Measurements from ENCODE around the gene LOXL4. TPM values are rescaled to one million over a fixed set of nuclear protein-coding genes. Genes with fewer than 3 reads are reported as not detected.

LOXL4 gene
- total RNA-seq, 4 donors from 2014 or later: 0.85 to 1.7 (median 1.6) TPM; not detected in 1

DNA sequence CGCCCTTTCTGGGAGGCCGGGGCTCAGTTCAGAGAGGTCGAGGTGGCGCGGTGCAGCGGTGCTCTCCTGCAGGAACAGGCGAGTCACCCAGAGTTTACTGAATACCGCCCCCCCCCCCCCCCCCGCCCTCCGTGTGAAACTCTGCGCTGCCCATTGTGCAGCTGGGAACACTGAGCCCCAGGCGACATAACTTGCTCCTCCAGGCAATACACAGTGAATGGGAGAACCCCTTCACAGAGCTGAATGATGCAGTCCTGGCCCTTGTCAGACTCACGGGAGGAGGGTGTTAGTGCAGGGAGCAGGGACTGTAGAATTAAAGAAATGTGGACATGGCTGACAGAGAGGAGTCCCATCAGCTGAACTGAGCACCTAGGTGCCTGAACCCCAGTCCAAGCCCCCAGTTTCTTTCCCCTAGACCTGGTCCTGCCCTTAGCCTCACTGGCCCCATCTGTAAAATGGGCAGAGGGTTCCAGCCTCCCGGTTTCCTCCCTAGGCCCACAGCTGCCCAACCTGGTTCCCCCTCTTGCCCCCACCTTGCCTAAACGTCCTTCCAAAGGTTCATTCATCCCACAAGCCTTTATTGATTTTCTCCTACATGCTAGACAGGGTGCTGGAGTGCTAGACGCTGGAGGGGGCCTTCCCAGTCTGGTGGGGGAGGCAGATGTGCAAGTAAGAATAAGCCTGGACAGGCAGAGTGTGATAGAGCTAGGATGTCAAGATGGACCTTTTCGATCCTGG lies 869 bp upstream of the LOXL4 start:
- Histone ChIP-seq H3K4me3 (peak overlapping the region; percentile 27 to 54 (median 46)), H3K36me3 (no peaks in the 10 kb centered on the region), H3K27me3 (no peaks in the 10 kb centered on the region), H3K27ac (peak overlapping the region in 3 of 4 donors; percentile 55 to 70 (median 63)), H3K4me1 (peaks cover 0 to 13% (median 0%) of the 10 kb centered on the region in 4 donors), H3K9me3 (no peaks in the 10 kb centered on the region)
- no peak for TF ChIP-seq POLR2A (IDR thresholded peaks at IDR 0.05)
- TF ChIP-seq, protein P1, sequence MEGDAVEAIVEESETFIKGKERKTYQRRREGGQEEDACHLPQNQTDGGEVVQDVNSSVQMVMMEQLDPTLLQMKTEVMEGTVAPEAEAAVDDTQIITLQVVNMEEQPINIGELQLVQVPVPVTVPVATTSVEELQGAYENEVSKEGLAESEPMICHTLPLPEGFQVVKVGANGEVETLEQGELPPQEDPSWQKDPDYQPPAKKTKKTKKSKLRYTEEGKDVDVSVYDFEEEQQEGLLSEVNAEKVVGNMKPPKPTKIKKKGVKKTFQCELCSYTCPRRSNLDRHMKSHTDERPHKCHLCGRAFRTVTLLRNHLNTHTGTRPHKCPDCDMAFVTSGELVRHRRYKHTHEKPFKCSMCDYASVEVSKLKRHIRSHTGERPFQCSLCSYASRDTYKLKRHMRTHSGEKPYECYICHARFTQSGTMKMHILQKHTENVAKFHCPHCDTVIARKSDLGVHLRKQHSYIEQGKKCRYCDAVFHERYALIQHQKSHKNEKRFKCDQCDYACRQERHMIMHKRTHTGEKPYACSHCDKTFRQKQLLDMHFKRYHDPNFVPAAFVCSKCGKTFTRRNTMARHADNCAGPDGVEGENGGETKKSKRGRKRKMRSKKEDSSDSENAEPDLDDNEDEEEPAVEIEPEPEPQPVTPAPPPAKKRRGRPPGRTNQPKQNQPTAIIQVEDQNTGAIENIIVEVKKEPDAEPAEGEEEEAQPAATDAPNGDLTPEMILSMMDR (IDR thresholded peaks at IDR 0.05): no peak
- no peak for DNase-seq

DNA sequence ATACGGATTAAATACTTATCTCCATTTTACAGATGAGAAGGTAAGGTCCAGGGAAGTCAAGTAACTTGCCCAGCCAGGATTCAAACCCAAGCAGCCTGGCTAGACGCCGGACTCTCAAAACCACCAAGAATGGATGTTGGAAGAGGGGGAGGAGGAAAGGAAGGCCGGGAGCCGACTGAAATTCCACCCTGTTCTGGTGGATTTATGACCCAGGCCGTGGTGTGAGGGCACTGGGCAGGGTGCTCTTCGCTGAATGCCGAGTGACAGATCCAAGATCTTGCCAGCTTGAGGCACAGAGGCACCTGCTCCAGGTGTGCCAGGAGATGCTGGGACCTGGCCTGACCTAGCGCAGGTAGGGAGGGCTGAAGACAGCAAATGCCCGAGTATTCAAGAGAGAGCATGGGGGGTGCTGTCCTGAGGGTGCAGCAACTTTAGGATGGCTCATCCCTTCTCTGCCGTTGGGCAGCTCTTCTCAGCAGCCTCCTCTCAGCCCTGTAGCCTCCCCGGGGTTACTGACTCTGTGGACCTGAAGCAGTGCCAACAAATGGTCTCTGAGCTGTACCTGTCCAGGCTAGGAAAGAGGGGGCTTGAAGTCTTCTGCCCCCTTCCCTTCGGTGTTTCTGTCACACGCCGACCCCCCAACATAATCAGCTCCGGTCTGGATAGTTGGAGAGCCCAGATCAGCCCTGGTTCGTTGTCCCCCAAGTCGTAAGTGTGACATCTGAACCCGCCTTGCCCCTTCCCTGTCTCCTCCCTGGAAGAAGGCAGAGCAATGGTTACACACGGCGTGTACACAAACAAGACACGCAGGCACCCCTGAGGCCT lies 713 bp downstream of the LOXL4 start:
- Histone ChIP-seq H3K27ac (peak overlapping the region; percentile 36 to 78 (median 66)), H3K36me3 (no peaks in the 10 kb centered on the region), H3K4me3 (peak overlapping the region; percentile 25 to 54 (median 46)), H3K4me1 (peaks cover 0 to 13% (median 0%) of the 10 kb centered on the region in 4 donors), H3K9me3 (no peaks in the 10 kb centered on the region), H3K27me3 (no peaks in the 10 kb centered on the region)
- DNase-seq: no peak
- TF ChIP-seq, protein P1 (IDR thresholded peaks at IDR 0.05): no peak
- no peak for TF ChIP-seq POLR2A (IDR thresholded peaks at IDR 0.05)

DNA sequence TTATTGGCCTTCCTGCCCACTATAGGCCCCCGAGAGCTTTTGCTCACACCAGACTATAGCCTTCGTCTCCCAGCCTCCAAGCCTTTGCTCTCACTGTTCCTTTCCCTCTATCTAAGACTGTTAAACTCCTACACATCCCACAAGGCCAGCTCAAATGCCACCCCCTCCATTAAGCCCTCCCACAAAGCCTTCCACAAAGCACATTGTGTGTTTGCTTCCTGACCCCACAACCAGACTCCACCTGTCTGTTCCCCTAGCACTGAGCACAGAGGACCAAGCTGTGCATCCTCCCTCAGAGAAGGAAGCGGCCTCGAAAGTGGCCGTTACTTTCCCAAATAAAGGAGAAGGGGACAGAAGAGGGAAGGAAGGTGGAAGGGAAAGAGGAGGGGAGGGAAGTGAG lies 1.3 kb downstream of the LOXL4 start:
- no peaks in the 10 kb centered on the region for H3K36me3 ChIP-seq
- peak overlapping the region in 1 of 4 donors; percentile 78 for H3K27ac ChIP-seq
- no peak overlapping the region for H3K4me3 ChIP-seq
- TF ChIP-seq, protein P1 (IDR thresholded peaks at IDR 0.05): no peak
- no peak for TF ChIP-seq POLR2A (IDR thresholded peaks at IDR 0.05)
- DNase-seq: no peak
- no peaks in the 10 kb centered on the region for H3K27me3 ChIP-seq
- peaks cover 0 to 13% (median 0%) of the 10 kb centered on the region in 4 donors for H3K4me1 ChIP-seq
- no peaks in the 10 kb centered on the region for H3K9me3 ChIP-seq

DNA sequence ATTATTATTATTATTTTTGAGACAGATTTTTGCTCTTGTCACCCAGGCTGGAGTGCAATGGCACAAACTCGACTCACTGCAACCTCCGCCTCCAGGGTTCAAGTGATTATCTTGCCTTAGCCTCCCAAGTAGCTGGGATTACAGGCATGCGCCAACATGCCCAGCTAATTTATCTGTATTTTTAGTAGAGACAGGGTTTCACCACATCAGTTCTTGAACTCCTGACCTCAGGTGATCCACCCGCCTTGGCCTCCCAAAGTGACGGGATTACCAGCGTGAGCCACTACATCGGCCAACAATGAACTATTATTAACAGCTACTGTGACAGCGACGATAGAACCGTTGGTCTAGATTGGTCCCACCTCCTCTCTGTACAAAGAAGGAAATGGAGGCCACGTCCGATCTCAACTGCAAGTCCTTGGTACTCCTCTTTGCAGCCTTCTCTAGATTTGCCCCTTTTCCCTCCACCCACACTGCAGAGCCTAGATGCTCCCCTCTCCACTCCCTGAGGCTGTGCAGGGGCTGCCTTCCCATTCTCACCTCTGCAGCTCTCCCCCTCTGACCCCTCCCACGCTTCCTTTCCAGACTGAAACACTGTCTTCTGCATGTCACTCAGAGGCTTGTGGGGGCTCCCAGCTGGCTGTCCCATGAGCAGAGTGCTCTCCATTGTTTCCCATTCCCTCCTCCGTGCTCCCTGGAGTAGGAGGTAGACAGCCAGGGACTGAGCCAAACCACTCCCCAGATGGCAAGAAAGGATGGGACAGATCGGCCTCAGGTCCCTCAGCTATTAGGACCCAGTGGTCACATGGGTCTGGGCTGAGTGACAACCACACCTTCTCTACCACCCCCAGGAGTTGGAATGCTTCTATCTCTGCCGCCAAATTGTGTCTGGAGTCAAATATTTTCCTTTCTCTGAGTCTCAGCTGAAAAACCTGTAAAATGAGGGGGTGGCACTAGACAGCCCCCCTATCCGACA lies 2.3 kb downstream of the LOXL4 start:
- no peak overlapping the region for H3K27ac ChIP-seq
- no peak for TF ChIP-seq POLR2A (IDR thresholded peaks at IDR 0.05)
- TF ChIP-seq, protein P1 (IDR thresholded peaks at IDR 0.05): no peak
- no peaks in the 10 kb centered on the region for H3K9me3 ChIP-seq
- H3K27me3 ChIP-seq: no peaks in the 10 kb centered on the region
- DNase-seq: no peak
- peaks cover 0 to 13% (median 0%) of the 10 kb centered on the region in 4 donors for H3K4me1 ChIP-seq
- H3K36me3 ChIP-seq: no peaks in the 10 kb centered on the region
- H3K4me3 ChIP-seq: no peak overlapping the region

Data from Peyer's patch (tissue), 4 donors.